ENCODE results near the gene SEMA5A. TPM values are rescaled to one million over a fixed set of nuclear protein-coding genes. Genes with fewer than 3 reads are reported as not detected.

Gene SEMA5A
- total RNA-seq, 1 donor from 2014 or later, result 31.1 TPM

DNA sequence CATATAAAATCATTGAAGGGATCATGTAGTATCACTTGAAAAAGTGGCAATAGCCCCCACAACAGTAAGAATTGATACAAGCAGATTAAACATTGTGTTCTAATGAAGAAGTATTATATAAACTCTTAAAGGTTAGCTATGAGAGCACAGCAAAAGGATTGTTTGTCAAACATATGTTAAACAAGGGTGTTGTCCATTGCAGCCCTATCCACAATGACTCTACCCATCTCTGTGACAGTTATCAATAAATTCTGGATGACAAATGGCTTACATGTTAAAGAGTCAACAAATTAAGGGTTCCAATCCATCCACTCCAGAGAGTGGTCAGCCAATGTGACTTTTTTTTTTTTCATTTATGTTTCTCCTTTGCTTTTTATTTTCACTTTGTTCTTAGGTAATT lies 238.7 kb downstream of the SEMA5A start:
- H3K27ac Mint-ChIP-seq (ENCODE audit: unreplicated experiment), result no peak overlapping the region
- TF ChIP-seq CTCF (IDR thresholded peaks at IDR 0.05; ENCODE audit: unreplicated experiment), result no peak
- no peaks in the 10 kb centered on the region for H3K36me3 Mint-ChIP-seq (ENCODE audit: low read depth, unreplicated experiment)
- no peaks in the 10 kb centered on the region for H3K27me3 Mint-ChIP-seq (ENCODE audit: unreplicated experiment)
- DNase-seq (ENCODE audit: low spot score), result no peak
- H3K9me3 Mint-ChIP-seq (ENCODE audit: unreplicated experiment), result no peaks in the 10 kb centered on the region
- no peak overlapping the region for H3K4me3 Mint-ChIP-seq (ENCODE audit: unreplicated experiment)
- H3K4me1 Mint-ChIP-seq (ENCODE audit: unreplicated experiment), result no peaks in the 10 kb centered on the region

DNA sequence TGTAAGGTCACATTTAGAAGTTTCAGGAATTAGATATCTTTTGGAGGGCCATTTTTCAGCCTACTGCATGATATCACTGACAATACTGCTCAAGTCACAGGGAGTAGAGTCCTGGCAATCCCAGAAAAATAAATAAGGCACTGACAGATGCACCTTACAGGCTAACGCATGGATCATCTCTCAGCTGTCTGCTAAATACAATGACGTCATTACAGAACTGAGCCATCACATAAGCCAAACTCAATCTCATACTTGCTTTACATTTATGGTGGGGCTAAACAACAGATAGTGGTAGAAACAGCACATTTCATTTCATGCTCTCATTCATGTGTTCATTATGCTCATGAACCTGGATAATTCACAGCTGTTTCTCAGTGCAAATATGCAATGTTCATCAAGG lies 243.7 kb downstream of the SEMA5A start:
- Mint-ChIP-seq H3K27me3 (ENCODE audit: unreplicated experiment) (no peaks in the 10 kb centered on the region), H3K4me3 (ENCODE audit: unreplicated experiment) (no peak overlapping the region), H3K27ac (ENCODE audit: unreplicated experiment) (no peak overlapping the region), H3K4me1 (ENCODE audit: unreplicated experiment) (no peaks in the 10 kb centered on the region), H3K36me3 (ENCODE audit: low read depth, unreplicated experiment) (no peaks in the 10 kb centered on the region), H3K9me3 (ENCODE audit: unreplicated experiment) (no peaks in the 10 kb centered on the region)
- DNase-seq (ENCODE audit: low spot score), result no peak
- no peak for TF ChIP-seq CTCF (IDR thresholded peaks at IDR 0.05; ENCODE audit: unreplicated experiment)

GRCh38 chr5:9301200-9301599 lies 244.7 kb downstream of the SEMA5A start:
- H3K9me3 Mint-ChIP-seq (ENCODE audit: unreplicated experiment), result no peaks in the 10 kb centered on the region
- no peaks in the 10 kb centered on the region for H3K27me3 Mint-ChIP-seq (ENCODE audit: unreplicated experiment)
- H3K4me3 Mint-ChIP-seq (ENCODE audit: unreplicated experiment), result no peak overlapping the region
- H3K36me3 Mint-ChIP-seq (ENCODE audit: low read depth, unreplicated experiment), result no peaks in the 10 kb centered on the region
- no peak for TF ChIP-seq CTCF (IDR thresholded peaks at IDR 0.05; ENCODE audit: unreplicated experiment)
- no peak for DNase-seq (ENCODE audit: low spot score)
- H3K4me1 Mint-ChIP-seq (ENCODE audit: unreplicated experiment), result no peaks in the 10 kb centered on the region
- no peak overlapping the region for H3K27ac Mint-ChIP-seq (ENCODE audit: unreplicated experiment)

DNA sequence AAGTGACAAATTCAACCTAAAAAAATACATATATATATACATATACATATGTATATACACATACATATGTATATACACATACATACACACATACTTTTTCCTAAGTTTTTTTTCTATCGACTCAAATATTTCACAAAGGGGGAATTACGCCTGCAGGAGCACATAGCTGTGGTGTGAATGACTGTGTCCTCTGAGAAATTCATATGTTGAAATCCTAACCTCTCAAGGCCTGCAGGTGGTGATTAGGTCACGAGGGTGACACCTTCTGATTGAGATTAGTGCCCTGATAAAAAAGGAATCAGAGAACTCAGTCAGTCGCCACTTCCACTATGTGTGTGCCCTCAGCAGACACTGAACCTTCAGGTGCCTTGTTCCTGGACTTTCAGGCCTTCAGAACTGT lies 248.7 kb downstream of the SEMA5A start:
- DNase-seq (ENCODE audit: low spot score), result no peak
- Mint-ChIP-seq H3K4me1 (ENCODE audit: unreplicated experiment) (no peaks in the 10 kb centered on the region), H3K27me3 (ENCODE audit: unreplicated experiment) (peaks cover 1% of the 10 kb centered on the region), H3K36me3 (ENCODE audit: low read depth, unreplicated experiment) (no peaks in the 10 kb centered on the region), H3K4me3 (ENCODE audit: unreplicated experiment) (no peak overlapping the region), H3K27ac (ENCODE audit: unreplicated experiment) (no peak overlapping the region), H3K9me3 (ENCODE audit: unreplicated experiment) (no peaks in the 10 kb centered on the region)
- no peak for TF ChIP-seq CTCF (IDR thresholded peaks at IDR 0.05; ENCODE audit: unreplicated experiment)

- no peak for DNase-seq (ENCODE audit: low spot score)
- no peak overlapping the region for H3K27ac Mint-ChIP-seq (ENCODE audit: unreplicated experiment)
- peaks cover 1% of the 10 kb centered on the region for H3K27me3 Mint-ChIP-seq (ENCODE audit: unreplicated experiment)
- no peaks in the 10 kb centered on the region for H3K4me1 Mint-ChIP-seq (ENCODE audit: unreplicated experiment)
- no peaks in the 10 kb centered on the region for H3K9me3 Mint-ChIP-seq (ENCODE audit: unreplicated experiment)
- no peak for TF ChIP-seq CTCF (IDR thresholded peaks at IDR 0.05; ENCODE audit: unreplicated experiment)
- H3K36me3 Mint-ChIP-seq (ENCODE audit: low read depth, unreplicated experiment), result no peaks in the 10 kb centered on the region
- H3K4me3 Mint-ChIP-seq (ENCODE audit: unreplicated experiment), result no peak overlapping the region
Measured at GRCh38 chr5:9295466-9295801, 250.4 kb downstream of the SEMA5A start.
